ENCODE measurements around the gene ZNF335.
"Not testable (repeated sequence)": the region's sequence is repeated elsewhere in the genome, so short reads cannot be mapped to it uniquely, and the experiment has no call there.

ZNF335 gene

DNA sequence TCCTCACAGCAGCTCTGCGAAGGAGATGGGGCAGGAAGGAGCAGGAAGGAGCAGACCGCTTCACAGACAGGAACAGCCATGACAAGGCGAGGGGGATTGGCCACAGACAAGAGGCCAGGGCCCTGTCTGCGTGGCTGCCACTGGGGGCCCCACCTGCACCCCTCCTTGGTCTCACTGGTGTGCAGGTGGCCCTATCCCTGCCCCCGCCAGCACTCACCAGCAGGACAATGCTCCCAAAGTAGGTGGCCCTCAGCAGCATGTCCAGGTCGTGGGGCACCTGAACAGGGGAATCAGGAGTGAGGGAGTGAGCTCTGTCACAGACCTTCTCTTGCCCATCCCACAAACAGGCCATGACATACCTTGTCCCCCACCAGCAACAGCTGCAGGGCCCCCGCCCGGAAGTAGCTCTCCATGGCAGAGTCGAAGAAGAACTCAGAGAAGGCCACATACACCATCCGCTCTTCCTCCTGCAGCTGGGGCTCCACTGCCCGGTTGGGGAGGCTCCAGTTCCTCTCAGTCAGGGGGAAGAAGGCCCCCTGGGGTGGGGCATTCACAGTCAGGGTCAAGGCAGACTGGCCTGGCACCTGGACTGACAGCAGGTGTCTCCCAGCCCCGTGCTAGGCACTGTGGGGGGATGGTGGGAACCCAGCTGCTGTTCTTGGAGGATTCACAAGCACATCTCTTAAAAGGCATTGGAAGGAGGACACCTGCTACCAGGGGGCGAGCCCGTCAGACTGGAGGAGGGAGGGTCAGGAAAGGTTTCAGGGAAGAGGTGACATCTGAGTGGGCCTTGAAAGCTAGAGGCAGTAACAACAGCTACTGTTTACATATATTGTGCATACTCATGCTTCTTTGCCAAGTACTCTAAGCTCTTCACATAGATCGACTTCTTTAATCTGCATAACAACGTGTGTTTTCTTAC, 67.2 kb downstream of the ZNF335 start:
- TF ChIP-seq TSHZ2 (CRISPR knock-in tag; IDR thresholded peaks at IDR 0.05) (no peak), ZNF70 (CRISPR knock-in tag; IDR thresholded peaks at IDR 0.05) (no peak), TCF4 (CRISPR knock-in tag; IDR thresholded peaks at IDR 0.05; ENCODE audit: borderline replicate concordance) (no peak), TOX (CRISPR knock-in tag; IDR thresholded peaks at IDR 0.05; ENCODE audit: borderline replicate concordance) (no peak), OSR1 (CRISPR knock-in tag; IDR thresholded peaks at IDR 0.05) (no peak), ZFP3 (CRISPR knock-in tag; IDR thresholded peaks at IDR 0.05) (no peak), SNAI2 (CRISPR knock-in tag; IDR thresholded peaks at IDR 0.05) (no peak), ZNF8 (CRISPR knock-in tag; IDR thresholded peaks at IDR 0.05) (no peak), RARB (CRISPR knock-in tag; IDR thresholded peaks at IDR 0.05) (no peak), ARNTL (CRISPR knock-in tag; IDR thresholded peaks at IDR 0.05; ENCODE audit: borderline replicate concordance, low read depth) (no peak), GLIS3 (CRISPR knock-in tag; IDR thresholded peaks at IDR 0.05) (no peak), BACH2 (CRISPR knock-in tag; IDR thresholded peaks at IDR 0.05; ENCODE audit: borderline replicate concordance) (no peak), ZNF565 (CRISPR knock-in tag; conservative IDR thresholded peaks at IDR 0.05; ENCODE audit: low read depth) (no peak), ESRRG (CRISPR knock-in tag; IDR thresholded peaks at IDR 0.05) (no peak), CSDC2 (CRISPR knock-in tag; IDR thresholded peaks at IDR 0.05) (no peak), ZC3H10 (CRISPR knock-in tag; IDR thresholded peaks at IDR 0.05) (no peak)
- TF ChIP-seq, protein P1, sequence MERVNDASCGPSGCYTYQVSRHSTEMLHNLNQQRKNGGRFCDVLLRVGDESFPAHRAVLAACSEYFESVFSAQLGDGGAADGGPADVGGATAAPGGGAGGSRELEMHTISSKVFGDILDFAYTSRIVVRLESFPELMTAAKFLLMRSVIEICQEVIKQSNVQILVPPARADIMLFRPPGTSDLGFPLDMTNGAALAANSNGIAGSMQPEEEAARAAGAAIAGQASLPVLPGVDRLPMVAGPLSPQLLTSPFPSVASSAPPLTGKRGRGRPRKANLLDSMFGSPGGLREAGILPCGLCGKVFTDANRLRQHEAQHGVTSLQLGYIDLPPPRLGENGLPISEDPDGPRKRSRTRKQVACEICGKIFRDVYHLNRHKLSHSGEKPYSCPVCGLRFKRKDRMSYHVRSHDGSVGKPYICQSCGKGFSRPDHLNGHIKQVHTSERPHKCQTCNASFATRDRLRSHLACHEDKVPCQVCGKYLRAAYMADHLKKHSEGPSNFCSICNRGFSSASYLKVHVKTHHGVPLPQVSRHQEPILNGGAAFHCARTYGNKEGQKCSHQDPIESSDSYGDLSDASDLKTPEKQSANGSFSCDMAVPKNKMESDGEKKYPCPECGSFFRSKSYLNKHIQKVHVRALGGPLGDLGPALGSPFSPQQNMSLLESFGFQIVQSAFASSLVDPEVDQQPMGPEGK (CRISPR knock-in tag; IDR thresholded peaks at IDR 0.05; ENCODE audit: borderline replicate concordance): no peak
- TF ChIP-seq, protein P2, sequence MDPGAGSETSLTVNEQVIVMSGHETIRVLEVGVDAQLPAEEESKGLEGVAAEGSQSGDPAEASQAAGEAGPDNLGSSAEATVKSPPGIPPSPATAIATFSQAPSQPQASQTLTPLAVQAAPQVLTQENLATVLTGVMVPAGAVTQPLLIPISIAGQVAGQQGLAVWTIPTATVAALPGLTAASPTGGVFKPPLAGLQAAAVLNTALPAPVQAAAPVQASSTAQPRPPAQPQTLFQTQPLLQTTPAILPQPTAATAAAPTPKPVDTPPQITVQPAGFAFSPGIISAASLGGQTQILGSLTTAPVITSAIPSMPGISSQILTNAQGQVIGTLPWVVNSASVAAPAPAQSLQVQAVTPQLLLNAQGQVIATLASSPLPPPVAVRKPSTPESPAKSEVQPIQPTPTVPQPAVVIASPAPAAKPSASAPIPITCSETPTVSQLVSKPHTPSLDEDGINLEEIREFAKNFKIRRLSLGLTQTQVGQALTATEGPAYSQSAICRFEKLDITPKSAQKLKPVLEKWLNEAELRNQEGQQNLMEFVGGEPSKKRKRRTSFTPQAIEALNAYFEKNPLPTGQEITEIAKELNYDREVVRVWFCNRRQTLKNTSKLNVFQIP (CRISPR knock-in tag; IDR thresholded peaks at IDR 0.05; ENCODE audit: borderline replicate concordance, low read depth): no peak
- TF ChIP-seq, protein P3, sequence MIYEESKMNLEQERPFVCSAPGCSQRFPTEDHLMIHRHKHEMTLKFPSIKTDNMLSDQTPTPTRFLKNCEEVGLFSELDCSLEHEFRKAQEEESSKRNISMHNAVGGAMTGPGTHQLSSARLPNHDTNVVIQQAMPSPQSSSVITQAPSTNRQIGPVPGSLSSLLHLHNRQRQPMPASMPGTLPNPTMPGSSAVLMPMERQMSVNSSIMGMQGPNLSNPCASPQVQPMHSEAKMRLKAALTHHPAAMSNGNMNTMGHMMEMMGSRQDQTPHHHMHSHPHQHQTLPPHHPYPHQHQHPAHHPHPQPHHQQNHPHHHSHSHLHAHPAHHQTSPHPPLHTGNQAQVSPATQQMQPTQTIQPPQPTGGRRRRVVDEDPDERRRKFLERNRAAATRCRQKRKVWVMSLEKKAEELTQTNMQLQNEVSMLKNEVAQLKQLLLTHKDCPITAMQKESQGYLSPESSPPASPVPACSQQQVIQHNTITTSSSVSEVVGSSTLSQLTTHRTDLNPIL (CRISPR knock-in tag; IDR thresholded peaks at IDR 0.05; ENCODE audit: low read depth): no peak
- TF ChIP-seq, protein P4, sequence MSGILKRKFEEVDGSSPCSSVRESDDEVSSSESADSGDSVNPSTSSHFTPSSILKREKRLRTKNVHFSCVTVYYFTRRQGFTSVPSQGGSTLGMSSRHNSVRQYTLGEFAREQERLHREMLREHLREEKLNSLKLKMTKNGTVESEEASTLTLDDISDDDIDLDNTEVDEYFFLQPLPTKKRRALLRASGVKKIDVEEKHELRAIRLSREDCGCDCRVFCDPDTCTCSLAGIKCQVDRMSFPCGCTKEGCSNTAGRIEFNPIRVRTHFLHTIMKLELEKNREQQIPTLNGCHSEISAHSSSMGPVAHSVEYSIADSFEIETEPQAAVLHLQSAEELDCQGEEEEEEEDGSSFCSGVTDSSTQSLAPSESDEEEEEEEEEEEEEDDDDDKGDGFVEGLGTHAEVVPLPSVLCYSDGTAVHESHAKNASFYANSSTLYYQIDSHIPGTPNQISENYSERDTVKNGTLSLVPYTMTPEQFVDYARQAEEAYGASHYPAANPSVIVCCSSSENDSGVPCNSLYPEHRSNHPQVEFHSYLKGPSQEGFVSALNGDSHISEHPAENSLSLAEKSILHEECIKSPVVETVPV (CRISPR knock-in tag; IDR thresholded peaks at IDR 0.05): no peak
- no peak; the same call in 2 of the 3 replicates for ATAC-seq

GRCh38 chr20:45902199-45902701, 69.8 kb downstream of the ZNF335 start:
- TF ChIP-seq ZNF8 (CRISPR knock-in tag; IDR thresholded peaks at IDR 0.05): no peak
- TF ChIP-seq TCF4 (CRISPR knock-in tag; IDR thresholded peaks at IDR 0.05; ENCODE audit: borderline replicate concordance): no peak
- TF ChIP-seq OSR1 (CRISPR knock-in tag; IDR thresholded peaks at IDR 0.05): no peak
- no peak for TF ChIP-seq CSDC2 (CRISPR knock-in tag; IDR thresholded peaks at IDR 0.05)
- no peak for ATAC-seq

GRCh38 chr20:45901332-45901731, 70.7 kb downstream of the ZNF335 start:
- not testable (repeated sequence) for ATAC-seq
